ENCODE data around the gene TECPR1.

TECPR1 gene

GRCh38 chr7:98257701-98258100 is 5.7 kb upstream of the TECPR1 start:
- no peak overlapping the region for H3K4me2 ChIP-seq (ENCODE audit: low read length)
- no peaks in the 10 kb centered on the region for H3F3A ChIP-seq (ENCODE audit: control insufficient read depth, insufficient read depth)
- no peaks in the 10 kb centered on the region for H3K9me2 ChIP-seq (replicated peaks; ENCODE audit: control insufficient read depth, low read length)
- H3K27ac ChIP-seq (ENCODE audit: low read depth, low read length) = no peak overlapping the region
- H3K27me3 ChIP-seq (ENCODE audit: control insufficient read depth, low read length) = no peaks in the 10 kb centered on the region
- TF ChIP-seq CTCF (IDR thresholded peaks at IDR 0.05; ENCODE audit: low read depth, low read length, poor library complexity, severe bottlenecking) (no peak), EZH2phosphoT487 (IDR thresholded peaks at IDR 0.05; ENCODE audit: borderline replicate concordance, low read length) (no peak)
- H3K4me1 ChIP-seq (ENCODE audit: control insufficient read depth, low read length) = peaks cover 5% of the 10 kb centered on the region
- peaks cover 3% of the 10 kb centered on the region; the same call in 1 of the 2 replicates for H3K36me3 ChIP-seq (ENCODE audit: control insufficient read depth, low read length)
- no peaks in the 10 kb centered on the region for H4K20me1 ChIP-seq (ENCODE audit: control insufficient read depth, insufficient read depth, low read depth, low read length)
- peaks cover 3% of the 10 kb centered on the region for H3K79me2 ChIP-seq (ENCODE audit: control insufficient read depth, low read length)
- no peak overlapping the region for H3K4me3 ChIP-seq (ENCODE audit: low read length)
- H3K9me3 ChIP-seq (ENCODE audit: control insufficient read depth, insufficient read depth, low read length) = peaks cover 8% of the 10 kb centered on the region; the same call in 1 of the 2 replicates

- TF ChIP-seq CTCF (IDR thresholded peaks at IDR 0.05; ENCODE audit: low read depth, low read length, poor library complexity, severe bottlenecking) = no peak
- no peak for TF ChIP-seq EZH2phosphoT487 (IDR thresholded peaks at IDR 0.05; ENCODE audit: borderline replicate concordance, low read length)
- no peaks in the 10 kb centered on the region for H3K27me3 ChIP-seq (ENCODE audit: control insufficient read depth, low read length)
- H3K36me3 ChIP-seq (ENCODE audit: control insufficient read depth, low read length) = peaks cover 3% of the 10 kb centered on the region; the same call in 1 of the 2 replicates
- no peak overlapping the region for H3K4me2 ChIP-seq (ENCODE audit: low read length)
- H3K4me3 ChIP-seq (ENCODE audit: low read length) = no peak overlapping the region
- peaks cover 8% of the 10 kb centered on the region for H3K79me2 ChIP-seq (ENCODE audit: control insufficient read depth, low read length)
- no peaks in the 10 kb centered on the region for H4K20me1 ChIP-seq (ENCODE audit: control insufficient read depth, insufficient read depth, low read depth, low read length)
- H3K9me3 ChIP-seq (ENCODE audit: control insufficient read depth, insufficient read depth, low read length) = peaks cover 3% of the 10 kb centered on the region; the same call in 1 of the 2 replicates
- H3K9me2 ChIP-seq (replicated peaks; ENCODE audit: control insufficient read depth, low read length) = no peaks in the 10 kb centered on the region
- peaks cover 12% of the 10 kb centered on the region for H3K4me1 ChIP-seq (ENCODE audit: control insufficient read depth, low read length)
- no peak overlapping the region for H3K27ac ChIP-seq (ENCODE audit: low read depth, low read length)
- peaks cover 2% of the 10 kb centered on the region for H3F3A ChIP-seq (ENCODE audit: control insufficient read depth, insufficient read depth)
These were observed 4.4 kb upstream of the TECPR1 start for GRCh38 chr7:98256431-98256830.

GRCh38 chr7:98254951-98255610 is 3.0 kb upstream of the TECPR1 start:
- Histone ChIP-seq H3K27me3 (ENCODE audit: control insufficient read depth, low read length) (no peaks in the 10 kb centered on the region), H3K9me3 (ENCODE audit: control insufficient read depth, insufficient read depth, low read length) (no peaks in the 10 kb centered on the region), H3K9me2 (replicated peaks; ENCODE audit: control insufficient read depth, low read length) (no peaks in the 10 kb centered on the region), H3K79me2 (ENCODE audit: control insufficient read depth, low read length) (peaks cover 8% of the 10 kb centered on the region), H3F3A (ENCODE audit: control insufficient read depth, insufficient read depth) (peaks cover 12% of the 10 kb centered on the region), H3K4me1 (ENCODE audit: control insufficient read depth, low read length) (peaks cover 25% of the 10 kb centered on the region), H3K4me3 (ENCODE audit: low read length) (no peak overlapping the region), H3K4me2 (ENCODE audit: low read length) (no peak overlapping the region), H3K27ac (ENCODE audit: low read depth, low read length) (no peak overlapping the region), H3K36me3 (ENCODE audit: control insufficient read depth, low read length) (no peaks in the 10 kb centered on the region), H4K20me1 (ENCODE audit: control insufficient read depth, insufficient read depth, low read depth, low read length) (no peaks in the 10 kb centered on the region)
- TF ChIP-seq EZH2phosphoT487 (IDR thresholded peaks at IDR 0.05; ENCODE audit: borderline replicate concordance, low read length) (no peak), CTCF (IDR thresholded peaks at IDR 0.05; ENCODE audit: low read depth, low read length, poor library complexity, severe bottlenecking) (no peak)
